ENCODE results near the gene SLC6A13.
"Not testable (repeated sequence)": the region's sequence is repeated elsewhere in the genome, so short reads cannot be mapped to it uniquely, and the experiment has no call there.

SLC6A13 gene

DNA sequence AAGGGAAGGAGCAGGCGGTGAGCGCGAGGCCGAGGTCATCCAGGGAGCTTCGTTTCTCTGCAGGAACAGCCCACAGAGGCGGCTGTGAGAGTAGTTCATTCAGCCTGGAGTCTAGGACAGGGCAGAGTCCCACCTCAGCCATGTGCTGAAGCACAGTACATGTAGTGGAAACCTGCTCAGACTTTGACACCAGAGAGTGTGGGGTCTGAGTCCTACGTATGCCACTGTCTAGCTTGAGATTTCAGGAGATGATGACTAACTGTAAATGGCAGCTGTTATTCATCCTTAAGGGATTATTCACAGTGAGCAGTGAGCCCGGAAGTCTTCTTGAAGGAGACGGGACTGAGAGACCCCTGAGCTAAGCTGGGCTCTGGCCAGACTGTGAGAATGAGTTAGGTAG lies 938 bp upstream of the SLC6A13 start:
- DNase-seq: no peak

DNA sequence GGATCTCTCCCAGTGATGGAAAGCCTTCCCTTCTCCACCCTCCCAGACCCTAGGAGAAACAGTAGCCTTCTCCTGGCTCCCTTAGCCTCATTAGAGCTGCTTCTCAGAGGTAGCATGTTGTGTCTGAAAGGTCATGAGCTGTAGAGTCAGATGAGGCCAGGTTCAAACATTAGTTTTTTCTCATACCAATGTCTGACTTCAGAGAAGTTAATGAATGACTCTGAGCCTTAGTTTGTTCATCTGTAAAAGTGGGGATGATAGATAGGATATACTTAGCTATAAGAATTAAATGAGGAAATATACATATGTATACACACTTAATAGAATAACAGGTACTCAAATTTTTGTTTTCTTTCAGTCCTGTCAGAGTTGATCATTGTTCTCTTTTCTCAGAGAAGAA lies 523 bp downstream of the SLC6A13 start:
- DNase-seq: no peak

GRCh38 chr12:257521-258321 lies 4.9 kb downstream of the SLC6A13 start:
- DNase-seq: no peak

DNA sequence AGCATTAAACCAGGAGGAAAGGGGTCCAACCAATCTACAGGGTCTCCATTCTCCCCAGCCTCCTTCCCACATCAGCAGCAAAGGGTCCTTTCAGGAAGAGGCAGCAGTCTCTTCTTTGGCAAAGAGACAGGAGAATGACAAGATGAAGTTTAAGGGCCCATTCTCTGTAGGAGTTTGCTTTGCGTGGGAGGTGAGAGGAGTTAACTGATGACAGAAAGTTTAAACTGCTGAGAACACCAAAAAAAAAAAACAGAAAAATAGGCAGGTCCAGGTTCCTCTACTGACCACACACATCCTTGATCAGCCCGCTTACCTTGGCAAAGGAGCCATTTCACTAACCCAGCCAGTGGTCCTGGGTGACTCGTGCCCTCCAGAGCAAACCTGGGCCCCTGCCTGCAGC lies 5.7 kb downstream of the SLC6A13 start:
- DNase-seq: no peak

DNA sequence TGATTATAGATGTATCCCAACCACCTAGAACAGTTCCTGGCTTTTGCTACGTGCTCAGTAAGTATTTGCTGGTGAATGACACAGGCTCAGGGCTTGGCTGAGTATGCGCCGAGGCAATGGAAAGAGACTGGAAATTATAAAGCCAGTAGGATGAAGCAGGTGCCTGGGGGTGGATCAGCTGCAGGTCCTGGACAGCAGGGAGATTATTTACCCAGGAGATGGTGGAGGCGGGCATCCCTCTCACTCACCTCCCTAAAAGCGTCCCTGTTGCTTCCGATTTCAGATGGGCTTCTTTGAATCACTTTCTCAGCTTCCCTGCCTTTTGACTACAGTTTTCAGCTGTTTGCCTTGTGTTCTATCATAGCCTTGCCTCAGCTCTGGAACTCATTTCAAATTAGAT lies 6.4 kb downstream of the SLC6A13 start:
- no peak for DNase-seq

DNA sequence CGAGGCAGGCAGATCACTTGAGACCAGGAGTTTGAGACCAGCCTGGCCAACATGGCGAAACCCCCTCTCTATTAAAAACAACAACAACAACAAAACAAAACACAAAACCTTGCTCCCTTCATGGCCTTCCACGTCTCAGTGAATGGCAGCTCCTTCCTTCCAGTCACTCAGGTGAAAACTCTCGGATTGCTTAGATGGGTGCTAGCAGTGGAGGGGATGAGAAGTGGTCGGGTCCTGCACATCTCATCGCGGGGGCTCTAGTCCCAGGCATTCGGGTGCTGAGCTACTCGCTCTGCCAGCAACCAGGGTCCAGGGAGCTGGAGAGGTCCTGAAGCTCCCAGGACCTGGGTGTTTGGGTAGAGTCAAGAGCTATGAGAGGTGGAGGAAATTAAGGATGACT lies 7.7 kb downstream of the SLC6A13 start:
- DNase-seq: no peak

DNA sequence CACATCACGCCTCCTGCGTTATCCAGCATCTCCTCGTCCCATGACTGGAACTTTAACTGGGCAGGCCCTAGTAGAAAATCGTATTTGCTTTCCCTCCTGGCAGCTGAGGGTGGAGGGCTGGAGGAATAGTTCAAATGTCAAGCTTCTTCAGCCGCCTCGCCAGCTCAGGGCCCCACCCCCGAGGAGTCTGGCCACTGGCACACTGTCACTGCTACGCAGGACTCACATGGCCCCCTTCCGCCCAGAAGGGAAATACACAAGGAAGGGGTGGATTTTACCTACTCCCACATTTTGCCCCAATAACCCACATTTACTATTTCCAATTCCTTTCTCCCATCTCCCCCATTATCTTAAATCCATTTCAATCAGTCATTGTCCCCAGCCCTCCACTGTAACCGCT lies 8.6 kb downstream of the SLC6A13 start:
- no peak for DNase-seq

GRCh38 chr12:253116-253831 lies 9.4 kb downstream of the SLC6A13 start:
- DNase-seq: no peak

GRCh38 chr12:252636-253035 lies 10.0 kb downstream of the SLC6A13 start:
- DNase-seq: no peak

DNA sequence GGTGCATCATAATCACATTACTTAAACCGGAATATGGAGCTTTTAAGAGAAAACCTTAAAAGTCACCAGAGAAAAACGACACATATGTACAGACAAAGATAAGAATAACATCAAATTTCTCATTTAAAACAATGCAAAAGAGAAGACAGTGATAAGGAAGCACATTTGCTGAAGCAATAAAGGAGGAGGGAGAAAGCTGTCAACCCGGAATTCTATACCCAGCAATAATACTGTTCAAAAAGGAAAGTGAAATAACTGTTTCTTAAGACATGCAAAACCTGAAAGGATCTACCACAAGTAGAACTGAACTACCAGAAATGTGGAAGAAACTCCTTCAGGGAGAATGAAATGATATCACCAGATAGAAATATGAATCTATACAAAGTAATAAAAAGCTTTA lies 15.4 kb downstream of the SLC6A13 start:
- no peak for DNase-seq

DNA sequence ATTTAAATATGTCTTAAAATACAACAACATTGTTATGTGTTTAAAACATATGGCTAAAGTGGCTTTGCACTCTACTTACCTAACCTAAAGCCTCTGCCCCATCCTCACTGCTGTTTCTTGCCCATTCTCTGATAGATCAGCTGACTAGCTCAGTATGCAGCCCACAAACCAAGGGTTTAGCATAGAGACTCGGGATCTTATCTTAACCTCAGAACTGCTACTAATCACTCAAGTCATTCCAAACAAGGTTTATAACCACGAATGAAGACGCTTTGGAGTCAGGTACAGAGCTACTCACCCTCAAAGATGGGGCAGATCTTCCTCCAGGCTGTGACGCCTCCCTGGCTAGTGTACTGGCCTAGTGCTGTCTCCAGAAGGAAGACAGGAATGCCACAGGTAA lies 19.3 kb downstream of the SLC6A13 start:
- DNase-seq: no peak

GRCh38 chr12:242496-242895 lies 20.1 kb downstream of the SLC6A13 start:
- no peak for DNase-seq

GRCh38 chr12:241266-241665 lies 21.4 kb downstream of the SLC6A13 start:
- no peak for DNase-seq

GRCh38 chr12:240566-240965 lies 22.1 kb downstream of the SLC6A13 start:
- DNase-seq: no peak

DNA sequence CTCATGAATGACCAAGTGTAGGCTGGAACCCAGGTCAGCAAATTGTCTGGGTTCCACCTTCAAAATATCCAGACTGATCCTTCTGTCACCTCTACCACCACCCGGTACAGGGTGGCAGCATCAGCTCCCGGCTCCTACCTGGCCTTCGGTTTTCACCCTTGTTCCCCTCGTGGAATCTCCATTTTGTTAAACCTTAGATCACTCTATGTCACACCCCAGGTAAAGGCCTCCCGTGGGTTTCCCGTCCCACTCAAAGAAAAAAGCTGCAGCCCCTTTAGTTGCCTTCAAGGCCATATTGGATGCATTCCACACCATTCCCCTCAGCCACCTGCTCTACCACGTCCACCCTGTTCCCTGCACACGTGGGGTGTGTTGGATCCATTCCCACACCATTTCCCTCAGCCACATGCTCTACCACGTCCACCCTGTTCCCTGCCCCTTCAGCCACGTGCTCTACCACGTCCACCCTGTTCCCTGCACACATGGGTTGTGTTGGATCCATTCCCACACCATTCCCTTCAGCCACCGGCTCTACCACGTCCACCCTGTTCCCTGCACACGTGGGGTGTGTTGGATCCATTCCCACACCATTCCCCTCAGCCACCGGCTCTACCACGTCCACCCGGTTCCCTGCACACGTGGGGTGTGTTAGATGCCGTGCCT lies 23.8 kb downstream of the SLC6A13 start:
- DNase-seq: no peak

- no peak for DNase-seq
These were observed 24.5 kb downstream of the SLC6A13 start for GRCh38 chr12:238116-238515.

DNA sequence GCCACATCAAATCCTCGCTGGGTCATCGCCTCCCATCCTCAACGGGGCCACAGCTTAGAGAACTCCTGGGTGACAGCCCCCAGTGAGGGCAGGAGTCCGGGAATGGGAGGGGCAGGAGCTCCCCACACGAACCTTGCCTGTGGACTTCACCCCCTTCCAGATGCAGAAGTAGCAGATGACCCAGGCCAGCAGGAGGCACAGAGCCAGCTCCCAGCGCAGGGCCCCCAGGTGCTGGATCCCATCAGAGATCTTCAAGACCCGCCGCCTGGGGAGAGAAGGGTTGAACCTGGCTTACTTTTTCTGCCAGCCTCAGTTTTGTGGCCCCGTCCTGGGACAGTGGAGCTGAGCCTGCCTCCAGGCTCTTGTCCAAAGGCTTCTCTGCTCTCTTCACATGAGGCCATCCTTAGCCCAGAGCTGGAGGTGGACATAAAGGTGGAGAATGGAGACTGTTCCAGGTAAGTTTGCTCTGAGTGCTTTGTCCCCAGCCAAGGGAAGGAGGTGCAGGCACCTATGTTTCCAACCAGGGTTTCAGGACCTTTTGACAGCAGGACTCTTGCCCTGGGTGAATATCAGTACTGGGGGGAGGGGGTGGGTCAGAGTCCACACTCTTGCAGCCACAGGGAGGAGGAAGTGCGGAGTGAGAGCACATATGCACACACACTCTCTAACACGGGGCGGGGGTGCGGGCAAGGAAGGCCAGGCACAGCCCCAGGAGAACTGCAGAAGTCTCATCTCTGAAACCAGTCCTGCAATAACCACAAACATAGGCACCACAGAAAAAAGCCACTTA lies 25.4 kb downstream of the SLC6A13 start:
- no peak for DNase-seq

- no peak for DNase-seq
These were observed 26.2 kb downstream of the SLC6A13 start for GRCh38 chr12:236445-236844.

DNA sequence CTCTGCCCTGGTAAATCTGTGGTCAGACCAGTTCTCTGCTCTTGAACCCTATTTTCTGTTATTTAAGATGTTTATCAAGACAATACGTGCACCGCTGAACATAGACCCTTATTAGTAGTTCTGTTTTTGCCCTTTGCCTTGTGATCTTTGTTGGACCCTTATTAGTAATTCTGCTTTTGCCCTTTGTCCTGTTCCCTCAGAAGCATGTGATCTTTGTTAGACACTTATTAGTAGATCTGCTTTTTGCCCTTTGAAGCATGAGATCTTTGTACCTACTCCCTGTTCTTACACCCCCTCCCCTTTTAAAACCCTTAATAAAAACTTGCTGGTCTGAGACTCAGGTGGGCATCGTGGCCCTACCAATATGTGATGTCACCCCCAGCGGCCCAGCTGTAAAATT lies 26.7 kb downstream of the SLC6A13 start:
- DNase-seq: not testable (repeated sequence)

GRCh38 chr12:234891-235415 lies 27.7 kb downstream of the SLC6A13 start:
- DNase-seq: no peak

DNA sequence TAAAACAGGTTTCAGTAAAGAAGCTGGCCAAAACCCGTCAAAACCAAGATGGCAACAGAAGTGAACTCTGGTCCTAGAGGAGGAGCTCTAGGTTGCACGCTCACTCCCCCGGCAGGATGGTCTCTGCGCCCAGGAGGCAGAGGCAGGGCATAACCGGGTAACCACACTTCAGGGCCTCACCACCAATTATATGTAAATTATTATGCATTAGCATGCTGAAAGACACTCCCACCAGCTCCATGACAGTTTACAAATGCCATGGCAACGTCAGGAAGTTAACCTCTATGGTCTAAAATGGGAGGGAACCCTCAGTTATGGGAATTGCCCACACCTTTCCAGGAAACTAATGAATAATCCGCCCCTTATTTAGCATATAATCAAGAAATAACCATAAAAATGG lies 28.6 kb downstream of the SLC6A13 start:
- no peak for DNase-seq

GRCh38 chr12:233615-233968 lies 29.0 kb downstream of the SLC6A13 start:
- DNase-seq: no peak
